Subcutaneous abdominal adipose tissue (tissue), 5 donors: ENCODE results near the gene DOCK7.

ENCODE experiments used
- H3K27ac ChIP-seq: one replicate; pipeline ENCODE4 v1.7.0; 2013; ENCODE audit warnings: low read depth, mild to moderate bottlenecking, inconsistent platforms, low read length, moderate library complexity
- H3K27me3 ChIP-seq, 5 donors: one replicate each; pipeline ENCODE4 v1.7.0; 2013; ENCODE audit warnings: low read length in 5 of 5, inconsistent platforms in 1 of 5; ENCODE audit not compliant: control insufficient read depth in 5 of 5, insufficient read depth in 4 of 5
- H3K36me3 ChIP-seq, 5 donors: one replicate each; pipeline ENCODE4 v1.7.0; 2013; ENCODE audit warnings: low read length in 5 of 5; ENCODE audit not compliant: control insufficient read depth in 5 of 5, insufficient read depth in 5 of 5
- H3K4me1 ChIP-seq, 5 donors: one replicate each; pipeline ENCODE4 v1.7.0; 2013; ENCODE audit warnings: low read length in 5 of 5, mild to moderate bottlenecking in 3 of 5, moderate library complexity in 1 of 5; ENCODE audit not compliant: control insufficient read depth in 5 of 5, insufficient read depth in 5 of 5
- H3K4me3 ChIP-seq, 5 donors: one replicate each; pipeline ENCODE4 v1.7.0; 2013; ENCODE audit warnings: low read length in 5 of 5, low read depth in 1 of 5
- H3K9ac ChIP-seq, 5 donors: one replicate each; pipeline ENCODE4 v1.7.0; 2013; ENCODE audit warnings: low read length in 5 of 5, mild to moderate bottlenecking in 4 of 5, moderate library complexity in 3 of 5
- H3K9me3 ChIP-seq, 5 donors: one replicate each; pipeline ENCODE4 v1.7.0; 2013; ENCODE audit warnings: low read length in 5 of 5; ENCODE audit not compliant: control insufficient read depth in 5 of 5
- donor health status: healthy.
- donor health status: healthy.
- donor health status: healthy.
- donor health status: healthy.
- donor health status: healthy.

DOCK7 gene, protein sequence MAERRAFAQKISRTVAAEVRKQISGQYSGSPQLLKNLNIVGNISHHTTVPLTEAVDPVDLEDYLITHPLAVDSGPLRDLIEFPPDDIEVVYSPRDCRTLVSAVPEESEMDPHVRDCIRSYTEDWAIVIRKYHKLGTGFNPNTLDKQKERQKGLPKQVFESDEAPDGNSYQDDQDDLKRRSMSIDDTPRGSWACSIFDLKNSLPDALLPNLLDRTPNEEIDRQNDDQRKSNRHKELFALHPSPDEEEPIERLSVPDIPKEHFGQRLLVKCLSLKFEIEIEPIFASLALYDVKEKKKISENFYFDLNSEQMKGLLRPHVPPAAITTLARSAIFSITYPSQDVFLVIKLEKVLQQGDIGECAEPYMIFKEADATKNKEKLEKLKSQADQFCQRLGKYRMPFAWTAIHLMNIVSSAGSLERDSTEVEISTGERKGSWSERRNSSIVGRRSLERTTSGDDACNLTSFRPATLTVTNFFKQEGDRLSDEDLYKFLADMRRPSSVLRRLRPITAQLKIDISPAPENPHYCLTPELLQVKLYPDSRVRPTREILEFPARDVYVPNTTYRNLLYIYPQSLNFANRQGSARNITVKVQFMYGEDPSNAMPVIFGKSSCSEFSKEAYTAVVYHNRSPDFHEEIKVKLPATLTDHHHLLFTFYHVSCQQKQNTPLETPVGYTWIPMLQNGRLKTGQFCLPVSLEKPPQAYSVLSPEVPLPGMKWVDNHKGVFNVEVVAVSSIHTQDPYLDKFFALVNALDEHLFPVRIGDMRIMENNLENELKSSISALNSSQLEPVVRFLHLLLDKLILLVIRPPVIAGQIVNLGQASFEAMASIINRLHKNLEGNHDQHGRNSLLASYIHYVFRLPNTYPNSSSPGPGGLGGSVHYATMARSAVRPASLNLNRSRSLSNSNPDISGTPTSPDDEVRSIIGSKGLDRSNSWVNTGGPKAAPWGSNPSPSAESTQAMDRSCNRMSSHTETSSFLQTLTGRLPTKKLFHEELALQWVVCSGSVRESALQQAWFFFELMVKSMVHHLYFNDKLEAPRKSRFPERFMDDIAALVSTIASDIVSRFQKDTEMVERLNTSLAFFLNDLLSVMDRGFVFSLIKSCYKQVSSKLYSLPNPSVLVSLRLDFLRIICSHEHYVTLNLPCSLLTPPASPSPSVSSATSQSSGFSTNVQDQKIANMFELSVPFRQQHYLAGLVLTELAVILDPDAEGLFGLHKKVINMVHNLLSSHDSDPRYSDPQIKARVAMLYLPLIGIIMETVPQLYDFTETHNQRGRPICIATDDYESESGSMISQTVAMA (N-terminal part only)

DNA sequence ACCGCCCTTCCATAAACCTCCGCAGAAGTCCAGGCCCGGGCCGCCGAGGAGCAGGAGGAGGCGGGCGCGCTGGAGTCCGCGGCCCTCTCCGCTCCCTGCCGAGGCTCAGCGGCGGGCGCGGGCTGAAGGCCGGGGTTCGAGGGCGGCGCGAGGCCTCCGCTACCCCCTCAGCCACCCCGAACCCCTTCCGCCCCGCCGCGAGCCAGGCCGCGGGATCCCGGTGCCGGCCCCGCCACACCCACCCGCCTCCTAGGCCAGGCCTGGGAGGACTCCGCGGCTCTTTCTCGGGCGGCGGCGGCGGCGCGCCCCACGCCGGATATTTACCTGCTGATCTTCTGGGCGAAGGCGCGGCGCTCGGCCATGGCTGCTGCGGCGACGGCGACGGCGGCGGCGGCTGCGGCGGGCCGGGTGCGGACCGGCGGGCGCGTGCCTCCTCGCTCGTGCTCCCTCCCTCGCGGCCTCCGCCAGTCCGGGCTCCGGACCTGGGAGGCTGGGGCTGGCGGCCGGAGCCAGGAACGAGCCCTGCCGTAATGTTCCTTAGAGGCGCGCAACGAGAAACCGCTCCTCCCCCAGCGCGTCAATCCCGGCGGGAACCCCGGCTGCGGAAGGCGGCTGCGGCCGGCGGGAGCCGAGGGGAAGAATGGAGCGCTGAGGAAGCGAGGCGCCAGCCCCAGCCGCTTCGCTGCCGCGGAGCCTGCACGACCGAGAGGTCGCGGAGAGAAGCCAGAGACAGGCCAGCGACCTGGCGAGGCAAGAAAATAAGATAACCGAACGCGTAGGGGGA is at the start of gene DOCK7:
Gene DOCK7, minus strand, starts transcription at position 484 of the 784 bp plus-strand sequence. Its CDS starts 122 bp downstream, at position 362.
- no peaks in the 10 kb centered on the region for H3K9me3 ChIP-seq
- H3K27ac ChIP-seq = peak within 1 kb of the TSS; percentile 59
- H3K4me1 ChIP-seq = peaks cover 2 to 46% (median 28%) of the 10 kb centered on the region in 5 donors
- H3K36me3 ChIP-seq = no peaks in the 10 kb centered on the region
- H3K27me3 ChIP-seq = no peaks in the 10 kb centered on the region
- peak within 1 kb of the TSS; percentile 17 to 86 (median 78) for H3K9ac ChIP-seq
- peak within 1 kb of the TSS; percentile 59 to 92 (median 83) for H3K4me3 ChIP-seq

DNA sequence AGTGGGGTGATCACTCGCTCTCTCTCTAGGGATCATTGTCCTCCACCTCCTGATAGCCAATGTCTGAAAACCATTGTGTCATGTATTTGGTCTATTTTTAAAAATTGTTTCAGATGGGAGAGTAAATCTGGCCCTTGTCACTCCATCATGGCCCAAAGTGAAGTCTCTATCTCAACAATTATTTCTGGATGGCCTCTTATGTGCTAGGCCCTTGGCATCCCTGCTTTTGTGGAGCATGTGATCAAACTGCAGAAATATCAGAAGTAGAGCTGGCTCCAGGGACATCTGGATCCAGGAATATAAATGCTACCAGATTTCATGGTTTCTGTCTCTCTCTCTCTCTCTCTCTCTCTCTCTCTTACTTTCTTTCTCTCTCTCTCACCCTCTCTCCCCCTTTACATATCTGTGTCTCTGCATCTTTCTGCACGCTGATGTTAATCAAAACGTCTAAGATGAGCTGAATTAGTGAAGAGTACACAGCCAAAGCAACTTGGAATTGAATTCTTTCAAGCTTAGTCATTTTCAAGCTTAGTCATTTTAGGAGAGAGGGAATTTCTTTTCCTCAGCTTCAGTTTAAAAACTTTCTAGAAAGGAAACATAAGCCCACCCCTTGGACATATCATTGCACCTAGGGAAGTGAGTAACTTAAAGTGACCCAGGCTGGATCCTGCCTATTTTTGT is 47.4 kb upstream of the DOCK7 start:
- Histone ChIP-seq H3K36me3 (no peaks in the 10 kb centered on the region), H3K27ac (peak overlapping the region; percentile 13), H3K9me3 (no peaks in the 10 kb centered on the region)

DNA sequence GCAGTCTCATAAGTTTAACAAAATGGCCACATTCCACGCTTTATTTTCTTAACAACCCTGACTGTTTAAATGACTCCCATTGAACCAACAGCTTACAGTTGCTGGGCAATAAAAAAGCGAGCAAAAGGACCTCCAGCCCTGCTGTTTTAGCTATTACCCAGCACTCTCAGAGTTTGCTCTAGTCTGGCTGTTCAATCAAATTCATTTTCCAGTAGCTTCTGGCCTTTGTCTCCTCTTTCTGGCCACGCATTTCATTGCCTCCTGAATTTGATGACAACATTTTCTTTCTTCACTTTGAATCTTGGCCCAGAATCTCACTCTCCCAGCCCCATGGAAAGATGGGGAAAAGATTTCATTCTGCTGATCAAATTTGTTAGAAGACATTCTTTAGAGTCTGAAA is 44.1 kb upstream of the DOCK7 start:
- Histone ChIP-seq H3K9ac (no peak overlapping the region), H3K36me3 (no peaks in the 10 kb centered on the region), H3K27ac (no peak overlapping the region), H3K27me3 (no peaks in the 10 kb centered on the region), H3K4me1 (peaks cover 0 to 18% (median 11%) of the 10 kb centered on the region in 5 donors), H3K9me3 (no peaks in the 10 kb centered on the region), H3K4me3 (no peak overlapping the region)

More for the DNA sequence above, 47.4 kb upstream of the DOCK7 start:
- Histone ChIP-seq H3K9ac (no peak overlapping the region), H3K4me1 (peaks cover 0 to 18% (median 11%) of the 10 kb centered on the region in 5 donors), H3K4me3 (no peak overlapping the region), H3K27me3 (no peaks in the 10 kb centered on the region)

DNA sequence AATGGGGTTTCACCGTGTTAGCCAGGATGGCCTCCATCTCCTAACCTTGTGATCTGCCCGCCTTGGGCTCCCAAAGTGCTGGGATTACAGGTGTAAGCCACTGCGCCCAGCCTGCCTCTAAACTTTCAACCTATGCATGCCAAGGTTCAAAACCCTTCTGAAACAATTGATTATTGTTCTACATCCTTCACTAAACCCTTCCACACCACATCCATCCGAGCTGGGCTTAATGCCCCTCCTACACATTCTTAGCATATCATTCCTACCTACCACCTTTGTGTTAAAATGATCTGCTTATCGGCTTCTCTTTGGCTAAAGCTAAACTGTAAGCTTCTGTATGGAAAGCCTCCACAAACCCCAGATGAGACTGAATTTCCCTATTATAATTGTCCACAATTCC is 40.8 kb upstream of the DOCK7 start:
- Histone ChIP-seq H3K9ac (no peak overlapping the region), H3K27ac (no peak overlapping the region), H3K27me3 (no peaks in the 10 kb centered on the region), H3K9me3 (no peaks in the 10 kb centered on the region), H3K36me3 (no peaks in the 10 kb centered on the region), H3K4me3 (no peak overlapping the region), H3K4me1 (peaks cover 0 to 23% (median 17%) of the 10 kb centered on the region in 5 donors)

DNA sequence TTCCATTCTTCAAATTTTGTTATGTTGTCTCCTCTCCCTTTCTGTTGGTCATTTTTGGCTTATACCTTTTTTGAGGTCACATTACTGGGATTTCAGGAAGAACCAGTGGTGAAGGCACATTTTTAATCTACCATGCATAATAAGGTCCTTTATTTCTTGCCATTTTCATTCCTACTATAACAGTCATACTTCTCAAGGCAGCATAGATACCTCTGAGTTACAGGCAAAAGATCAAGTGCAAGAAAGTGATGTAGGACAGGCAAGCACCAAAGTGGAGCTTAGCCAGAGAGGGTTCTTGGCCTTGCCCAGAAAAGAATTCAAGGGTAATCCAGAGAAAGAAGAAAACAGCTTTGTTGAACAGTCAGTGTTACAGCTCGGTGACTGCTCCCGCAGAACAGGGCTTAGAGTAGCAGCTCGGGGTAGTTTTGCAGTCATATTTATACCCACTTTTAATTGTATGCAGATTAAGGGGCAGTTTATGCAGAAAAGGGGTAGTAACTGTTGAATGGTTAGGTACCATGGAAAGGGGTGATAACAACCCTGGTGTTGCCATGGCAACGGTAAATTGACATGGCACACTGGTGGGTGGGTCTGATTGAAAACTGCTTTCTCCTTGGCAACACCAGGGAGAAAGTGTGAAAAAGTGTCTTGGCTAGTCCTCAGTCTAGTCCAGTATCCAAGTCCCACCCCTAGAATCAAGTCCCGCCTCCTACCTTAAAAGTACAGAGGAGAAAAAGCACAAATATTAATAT is 39.6 kb upstream of the DOCK7 start:
- peaks cover 0 to 20% (median 17%) of the 10 kb centered on the region in 5 donors for H3K4me1 ChIP-seq
- H3K9me3 ChIP-seq = no peaks in the 10 kb centered on the region
- H3K9ac ChIP-seq = no peak overlapping the region
- H3K36me3 ChIP-seq = no peaks in the 10 kb centered on the region
- no peak overlapping the region for H3K27ac ChIP-seq
- H3K4me3 ChIP-seq = no peak overlapping the region
- no peaks in the 10 kb centered on the region for H3K27me3 ChIP-seq

DNA sequence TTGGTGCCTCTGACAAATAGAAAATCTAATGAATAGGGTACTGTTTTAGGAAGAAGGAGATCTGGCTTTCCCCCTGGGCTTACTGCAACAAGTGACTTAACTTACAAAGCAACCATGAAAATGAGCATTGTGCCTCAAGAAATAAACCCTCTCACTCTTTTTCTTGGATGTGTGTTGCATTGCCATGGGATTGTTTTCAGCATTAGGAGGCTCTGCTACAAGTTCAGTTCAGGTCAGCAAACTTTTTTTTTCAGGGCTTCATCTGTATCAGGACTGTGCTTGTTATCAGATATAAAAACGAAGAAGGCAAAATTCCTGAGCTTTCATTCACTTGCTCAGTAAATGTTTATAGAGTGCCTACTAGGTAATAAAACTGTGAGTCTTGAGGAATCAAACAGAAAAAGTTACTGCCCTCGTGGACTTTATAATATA is 37.8 kb upstream of the DOCK7 start:
- Histone ChIP-seq H3K4me3 (no peak overlapping the region), H3K36me3 (no peaks in the 10 kb centered on the region), H3K9ac (no peak overlapping the region), H3K27me3 (no peaks in the 10 kb centered on the region), H3K27ac (peak overlapping the region; percentile 51), H3K4me1 (peaks cover 2 to 24% (median 20%) of the 10 kb centered on the region in 5 donors), H3K9me3 (no peaks in the 10 kb centered on the region)

DNA sequence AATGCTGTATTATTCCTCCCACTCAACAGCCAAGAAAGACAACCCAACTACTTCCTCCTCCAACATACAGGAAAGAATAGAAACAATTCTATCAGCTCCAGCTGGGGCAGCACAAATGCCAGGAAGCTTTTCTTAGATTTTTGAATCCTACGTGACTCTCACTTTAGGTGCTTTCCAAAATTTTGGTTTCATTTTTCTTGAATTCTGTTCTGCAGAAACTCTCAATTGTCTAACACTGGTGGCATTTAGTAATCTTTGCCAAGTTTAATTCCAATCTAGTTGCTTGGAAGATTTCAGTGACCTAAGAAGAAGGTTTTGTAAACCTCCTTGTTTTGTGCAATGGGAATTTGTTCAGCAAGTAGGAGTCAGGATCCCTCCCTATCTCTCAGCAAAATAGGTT is 37.1 kb upstream of the DOCK7 start:
- Histone ChIP-seq H3K9me3 (no peaks in the 10 kb centered on the region), H3K4me3 (peak overlapping the region in 2 of 5 donors; percentile 22 to 47), H3K27ac (peak overlapping the region; percentile 51)

DNA sequence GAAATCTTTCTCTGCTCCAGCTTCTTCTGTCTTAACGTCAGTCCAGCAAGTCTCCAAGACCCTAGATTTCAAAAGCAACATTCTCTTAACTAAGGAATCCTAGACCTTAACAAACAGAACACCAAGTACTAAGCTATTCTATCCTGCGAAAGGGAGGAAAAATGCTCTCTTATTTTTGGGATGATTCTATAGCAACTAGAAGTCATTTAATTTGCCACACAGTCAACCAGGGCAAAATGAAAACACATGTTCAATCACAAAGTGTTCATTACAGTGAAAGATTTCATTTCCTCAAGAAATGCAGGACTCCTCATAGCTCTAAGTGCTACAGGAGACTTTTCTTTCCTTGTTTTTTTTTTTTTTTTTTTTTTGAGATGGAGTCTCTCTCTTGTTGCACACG is 36.2 kb upstream of the DOCK7 start:
- no peak overlapping the region for H3K27ac ChIP-seq
- H3K9me3 ChIP-seq = no peaks in the 10 kb centered on the region
- H3K9ac ChIP-seq = no peak overlapping the region
- H3K4me1 ChIP-seq = peaks cover 2 to 30% (median 20%) of the 10 kb centered on the region in 5 donors
- no peaks in the 10 kb centered on the region for H3K27me3 ChIP-seq
- H3K4me3 ChIP-seq = no peak overlapping the region
- H3K36me3 ChIP-seq = no peaks in the 10 kb centered on the region

More for the DNA sequence above, 37.1 kb upstream of the DOCK7 start:
- Histone ChIP-seq H3K36me3 (no peaks in the 10 kb centered on the region), H3K27me3 (no peaks in the 10 kb centered on the region), H3K9ac (peak overlapping the region in 1 of 5 donors; percentile 20), H3K4me1 (peaks cover 2 to 30% (median 20%) of the 10 kb centered on the region in 5 donors)
